ENCODE data around the gene HECA. TPM values are rescaled to one million over a fixed set of nuclear protein-coding genes. Genes with fewer than 3 reads are reported as not detected.

HECA gene
- total and polyA plus RNA-seq, 2 experiments from 2014 or later: 2.4 to 8.1 TPM

- no peak for ATAC-seq
- H2AFZ ChIP-seq: no peak overlapping the region
- no peaks in the 10 kb centered on the region for H4K20me1 ChIP-seq (replicated peaks; ENCODE audit: insufficient read depth)
- no peaks in the 10 kb centered on the region for H3K36me3 ChIP-seq (ENCODE audit: insufficient read depth)
- Mint-ChIP-seq H3K27ac (no peak overlapping the region), H3K4me1 (peaks cover 5% of the 10 kb centered on the region; the same call in 2 of the 3 replicates), H3K36me3 (ENCODE audit: low read depth) (no peaks in the 10 kb centered on the region), H3K27me3 (ENCODE audit: insufficient read depth, low read depth, poor library complexity) (peaks cover 2% of the 10 kb centered on the region), H3K9me3 (peaks cover 4% of the 10 kb centered on the region; the same call in 1 of the 3 replicates), H3K4me3 (no peak overlapping the region)
- no peaks in the 10 kb centered on the region for H3K79me2 ChIP-seq (replicated peaks; ENCODE audit: insufficient read depth)
- H3F3A ChIP-seq (replicated peaks; ENCODE audit: low read depth): no peaks in the 10 kb centered on the region
- H3K27ac ChIP-seq (ENCODE audit: low read depth): no peak overlapping the region
- no peaks in the 10 kb centered on the region for H3K9me2 ChIP-seq (ENCODE audit: insufficient read depth)
- no peak for DNase-seq (ENCODE audit: low spot score)
- H3K27me3 ChIP-seq (ENCODE audit: insufficient read depth): no peaks in the 10 kb centered on the region
- no peak overlapping the region for H3K4me2 ChIP-seq
- no peaks in the 10 kb centered on the region for H3K4me1 ChIP-seq (ENCODE audit: insufficient read depth)
- H3K4me3 ChIP-seq: no peak overlapping the region
- TF ChIP-seq NANOG (IDR thresholded peaks at IDR 0.05; ENCODE audit: borderline replicate concordance): no peak
- no peak for TF ChIP-seq ZNF114 (CRISPR knock-in tag; IDR thresholded peaks at IDR 0.05)
- TF ChIP-seq ZNF462 (CRISPR knock-in tag; IDR thresholded peaks at IDR 0.05): no peak
- no peak for TF ChIP-seq REST (IDR thresholded peaks at IDR 0.05; ENCODE audit: unreplicated experiment)
- no peak for TF ChIP-seq CTCF (conservative IDR thresholded peaks at IDR 0.05; ENCODE audit: low read depth in 2 of 2)
- no peak for TF ChIP-seq STAT1 (IDR thresholded peaks at IDR 0.05; ENCODE audit: unreplicated experiment)
- TF ChIP-seq POLR2AphosphoS5 (IDR thresholded peaks at IDR 0.05; ENCODE audit: low read depth): no peak
- no peak for TF ChIP-seq EZH2 (IDR thresholded peaks at IDR 0.05; ENCODE audit: low read depth, unreplicated experiment)
- no peak for TF ChIP-seq JUNB (IDR thresholded peaks at IDR 0.05; ENCODE audit: unreplicated experiment)
- no peak for TF ChIP-seq ZNF331 (CRISPR knock-in tag; IDR thresholded peaks at IDR 0.05; ENCODE audit: low read depth)
- TF ChIP-seq CREB1 (CRISPR knock-in tag; IDR thresholded peaks at IDR 0.05; ENCODE audit: low read depth): no peak
- no peak for TF ChIP-seq ETS1 (IDR thresholded peaks at IDR 0.05)
- TF ChIP-seq EZH2phosphoT487 (IDR thresholded peaks at IDR 0.05; ENCODE audit: unreplicated experiment): no peak
These were observed 8.6 kb upstream of the HECA start for GRCh38 chr6:139126255-139126654.

Data from GM23338 (cell line).